GM03348 (cell line): ENCODE data around the gene AQP1.

Experiments
- DNase-seq: peaks from one replicate; pipeline ENCODE4 v3.0.0; 2012; ENCODE audit warnings: low spot score

The AQP1 gene

DNA sequence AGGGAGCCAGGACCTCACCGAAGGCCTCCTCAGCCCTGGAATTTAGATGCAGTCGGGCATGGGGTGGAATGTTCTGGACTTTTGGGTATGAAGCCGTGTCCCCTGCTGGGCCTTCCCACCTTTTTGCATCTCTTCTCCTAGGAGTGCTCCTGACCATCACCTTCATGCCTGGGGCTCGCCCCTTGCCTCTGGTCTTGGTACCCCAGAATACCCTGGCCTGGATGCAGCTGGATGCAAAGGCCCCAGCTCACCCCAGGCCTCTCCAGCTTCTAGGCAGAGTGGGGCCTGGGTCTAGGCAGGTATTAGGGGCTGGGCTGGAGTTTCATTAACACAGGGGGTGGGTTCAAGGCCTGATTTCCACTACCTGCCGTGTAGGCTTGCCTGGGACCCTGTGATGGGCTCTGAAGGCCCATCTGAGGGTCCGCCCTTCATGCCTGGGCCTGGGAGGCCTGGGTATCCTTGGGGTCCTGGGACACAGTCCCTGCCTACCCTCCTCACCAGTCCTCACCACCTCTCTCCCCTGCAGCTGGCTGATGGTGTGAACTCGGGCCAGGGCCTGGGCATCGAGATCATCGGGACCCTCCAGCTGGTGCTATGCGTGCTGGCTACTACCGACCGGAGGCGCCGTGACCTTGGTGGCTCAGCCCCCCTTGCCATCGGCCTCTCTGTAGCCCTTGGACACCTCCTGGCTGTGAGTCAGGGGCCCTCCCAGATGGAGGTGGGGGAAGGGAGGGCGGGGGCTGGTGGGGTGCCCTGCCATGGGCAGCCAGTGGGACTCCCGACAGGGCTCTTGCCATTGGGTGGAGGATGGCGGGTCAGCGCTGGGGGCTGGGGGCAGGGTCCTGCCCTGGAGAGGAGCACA is 10.1 kb downstream of the AQP1 start:
- DNase-seq: no peak

DNA sequence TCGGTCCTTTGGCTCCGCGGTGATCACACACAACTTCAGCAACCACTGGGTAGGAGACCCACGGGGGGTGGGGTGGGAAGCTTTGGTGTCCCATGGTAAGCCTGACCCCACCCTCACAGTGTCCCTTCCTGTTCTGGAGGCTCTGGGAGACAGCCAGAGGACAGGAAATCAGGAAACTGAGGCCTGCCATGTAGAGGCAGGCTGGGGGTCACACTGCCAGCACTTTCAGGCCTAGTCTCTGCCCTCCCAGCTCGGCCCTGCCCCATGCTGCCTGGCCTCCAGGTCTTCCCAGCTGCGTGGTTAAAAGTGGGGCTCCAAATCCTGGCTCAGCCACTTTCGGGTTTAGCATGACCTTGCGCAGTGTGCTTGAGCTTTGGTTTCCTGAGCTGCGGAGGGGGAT is 10.9 kb downstream of the AQP1 start:
- no peak for DNase-seq

DNA sequence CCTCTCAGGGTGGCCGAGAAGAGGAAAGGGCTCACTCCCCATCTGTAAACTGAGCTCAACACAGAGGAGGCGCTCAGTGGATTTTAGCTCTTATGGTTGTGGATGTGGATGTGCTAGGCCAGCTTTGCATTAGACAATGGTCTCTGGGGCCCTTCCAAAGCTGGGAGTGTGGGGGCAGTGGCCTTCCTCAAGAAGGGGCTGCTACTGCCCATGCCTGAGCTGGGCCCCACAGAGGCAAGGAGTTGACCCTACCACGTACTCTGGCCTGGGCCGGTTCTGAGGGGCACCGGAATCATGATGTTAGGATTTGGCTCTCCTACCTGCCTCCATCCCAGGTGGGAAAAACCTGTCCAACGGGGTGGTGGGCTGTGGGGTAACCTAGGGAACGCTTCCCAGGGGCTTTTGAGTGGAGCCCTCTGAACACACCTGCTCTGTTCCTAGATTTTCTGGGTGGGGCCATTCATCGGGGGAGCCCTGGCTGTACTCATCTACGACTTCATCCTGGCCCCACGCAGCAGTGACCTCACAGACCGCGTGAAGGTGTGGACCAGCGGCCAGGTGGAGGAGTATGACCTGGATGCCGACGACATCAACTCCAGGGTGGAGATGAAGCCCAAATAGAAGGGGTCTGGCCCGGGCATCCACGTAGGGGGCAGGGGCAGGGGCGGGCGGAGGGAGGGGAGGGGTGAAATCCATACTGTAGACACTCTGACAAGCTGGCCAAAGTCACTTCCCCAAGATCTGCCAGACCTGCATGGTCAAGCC is 11.5 kb downstream of the AQP1 start:
- DNase-seq: no peak

DNA sequence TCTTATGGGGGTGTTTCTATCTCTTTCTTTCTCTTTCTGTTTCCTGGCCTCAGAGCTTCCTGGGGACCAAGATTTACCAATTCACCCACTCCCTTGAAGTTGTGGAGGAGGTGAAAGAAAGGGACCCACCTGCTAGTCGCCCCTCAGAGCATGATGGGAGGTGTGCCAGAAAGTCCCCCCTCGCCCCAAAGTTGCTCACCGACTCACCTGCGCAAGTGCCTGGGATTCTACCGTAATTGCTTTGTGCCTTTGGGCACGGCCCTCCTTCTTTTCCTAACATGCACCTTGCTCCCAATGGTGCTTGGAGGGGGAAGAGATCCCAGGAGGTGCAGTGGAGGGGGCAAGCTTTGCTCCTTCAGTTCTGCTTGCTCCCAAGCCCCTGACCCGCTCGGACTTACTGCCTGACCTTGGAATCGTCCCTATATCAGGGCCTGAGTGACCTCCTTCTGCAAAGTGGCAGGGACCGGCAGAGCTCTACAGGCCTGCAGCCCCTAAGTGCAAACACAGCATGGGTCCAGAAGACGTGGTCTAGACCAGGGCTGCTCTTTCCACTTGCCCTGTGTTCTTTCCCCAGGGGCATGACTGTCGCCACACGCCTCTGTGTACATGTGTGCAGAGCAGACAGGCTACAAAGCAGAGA is 12.2 kb downstream of the AQP1 start:
- no peak for DNase-seq

- no peak for DNase-seq
These were observed 13.0 kb downstream of the AQP1 start for GRCh38 chr7:30924624-30925023.

GRCh38 chr7:30925117-30925516 is 13.5 kb downstream of the AQP1 start:
- no peak for DNase-seq

DNA sequence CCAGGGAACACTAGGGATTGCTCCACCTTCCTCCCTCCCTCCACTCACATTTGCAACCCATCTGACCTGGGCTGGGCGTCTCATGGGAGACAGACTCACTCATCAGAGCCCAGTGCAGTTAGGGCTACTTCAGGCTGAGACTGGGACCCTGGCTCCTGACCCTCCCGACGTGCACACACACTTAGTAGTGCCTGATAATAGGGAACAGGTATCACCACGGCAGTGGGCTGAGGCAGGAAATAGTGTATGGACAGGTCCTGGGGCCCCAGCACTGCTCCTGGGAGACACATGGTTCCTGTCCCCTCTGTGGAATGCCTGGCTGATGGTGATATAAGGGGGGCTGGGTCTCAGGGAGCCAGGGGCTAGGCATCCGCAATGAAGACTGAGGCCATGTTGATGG is 14.3 kb downstream of the AQP1 start:
- no peak for DNase-seq

- peak; percentile 3 for DNase-seq
These were observed 14.7 kb downstream of the AQP1 start for GRCh38 chr7:30926313-30926712.

- peak; percentile 2 for DNase-seq
These were observed 15.4 kb downstream of the AQP1 start for GRCh38 chr7:30927040-30927439.

DNA sequence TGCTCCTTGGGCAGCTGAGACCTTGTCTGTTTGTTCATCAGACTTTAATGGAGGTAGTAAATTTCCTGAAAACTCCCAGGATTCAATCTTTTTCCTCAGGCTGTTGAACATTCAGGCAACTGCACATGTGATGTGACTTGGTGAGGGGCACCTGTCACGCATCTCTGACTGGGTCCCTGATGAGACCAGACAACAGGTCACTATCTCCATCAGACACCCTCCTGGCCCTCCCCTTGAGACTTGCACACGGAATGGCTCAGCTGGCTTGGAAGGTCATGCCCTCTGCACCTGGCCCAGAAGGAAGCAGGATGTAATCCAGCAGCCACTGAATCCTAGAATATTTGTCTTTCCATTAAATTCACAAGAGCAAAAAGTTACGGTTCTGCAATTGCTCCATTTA is 15.9 kb downstream of the AQP1 start:
- no peak for DNase-seq

- DNase-seq: peak; percentile 1
These were observed 16.7 kb downstream of the AQP1 start for GRCh38 chr7:30928254-30928872.

- DNase-seq: peak; percentile 3
These were observed 18.0 kb downstream of the AQP1 start for GRCh38 chr7:30929686-30930085.

DNA sequence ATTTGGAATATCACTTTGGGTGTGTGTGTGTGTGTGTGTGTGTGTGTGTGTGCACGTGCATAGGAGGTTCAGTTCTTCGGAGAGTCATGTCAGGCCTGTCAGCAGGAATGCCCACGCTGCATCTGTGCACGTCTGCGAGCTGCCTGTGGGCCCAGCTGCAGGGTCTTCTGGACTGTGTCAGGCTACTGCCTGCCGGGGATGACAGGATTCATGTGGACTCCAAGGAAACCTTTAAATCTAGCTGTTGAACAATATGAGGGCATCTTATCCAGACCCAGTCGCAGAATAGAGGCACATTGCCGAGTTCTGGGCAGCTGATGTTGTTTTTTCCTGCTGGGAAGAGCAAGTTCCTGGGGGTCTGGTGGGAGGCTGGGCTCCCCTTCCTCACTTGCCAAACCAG is 19.0 kb downstream of the AQP1 start:
- DNase-seq: no peak

GRCh38 chr7:30931161-30931928 is 19.7 kb downstream of the AQP1 start:
- peak; percentile 92 for DNase-seq

DNA sequence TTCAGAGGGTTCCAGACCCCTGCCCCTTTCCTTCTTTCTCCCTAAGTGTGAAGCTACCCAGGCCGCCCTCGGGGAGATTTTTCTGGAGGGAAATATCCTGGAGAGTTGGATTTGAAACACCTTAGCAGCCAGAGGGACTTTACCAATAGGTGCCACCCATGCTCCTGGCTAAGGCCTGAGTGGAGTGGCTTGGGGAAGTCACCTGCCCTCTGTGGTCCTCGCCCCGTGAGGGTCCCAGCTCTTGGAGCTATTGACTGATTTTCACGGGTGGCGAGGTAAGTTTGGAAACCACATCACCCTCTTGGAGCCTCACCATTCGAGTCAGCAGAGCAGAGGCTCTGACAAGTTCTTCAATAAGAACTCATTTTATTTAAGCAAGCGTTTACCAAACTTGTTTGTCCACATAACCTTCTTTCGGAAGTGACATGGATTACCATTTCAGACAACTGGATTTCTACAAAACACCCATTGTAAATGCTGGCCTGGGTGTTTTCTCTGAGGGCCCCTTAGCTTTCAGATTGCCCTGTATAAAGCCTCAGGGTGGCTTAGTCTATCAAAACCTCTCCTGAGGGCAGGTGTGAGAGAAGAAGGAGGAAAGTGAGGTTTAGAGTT is 20.4 kb downstream of the AQP1 start:
- peak; percentile 5 for DNase-seq

GRCh38 chr7:30932562-30932961 is 20.9 kb downstream of the AQP1 start:
- peak; percentile 3 for DNase-seq

GRCh38 chr7:30933124-30933974 is 21.7 kb downstream of the AQP1 start:
- peak; percentile 1 for DNase-seq

DNA sequence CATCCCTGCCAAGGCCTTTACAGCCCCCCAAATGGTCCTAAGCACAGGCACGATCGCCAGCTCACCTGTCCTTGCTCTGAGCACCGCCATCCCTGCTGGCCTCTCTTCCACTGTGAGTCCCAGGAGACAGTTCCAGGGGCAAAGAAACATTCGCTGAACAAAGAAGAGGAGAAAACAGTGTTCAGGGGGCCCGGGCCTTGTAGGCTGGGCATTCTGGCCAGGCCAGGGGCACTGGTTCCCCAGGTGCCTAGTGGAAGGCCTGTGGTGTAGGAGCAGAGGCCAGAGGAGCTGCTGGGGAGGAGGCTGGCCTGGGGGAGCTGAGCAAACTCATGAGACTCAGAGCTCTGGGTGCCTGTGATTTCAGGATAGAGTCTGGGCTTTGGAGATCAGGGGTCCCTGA is 22.6 kb downstream of the AQP1 start:
- no peak for DNase-seq

- DNase-seq: peak; percentile 2
These were observed 23.3 kb downstream of the AQP1 start for GRCh38 chr7:30934732-30935568.

DNA sequence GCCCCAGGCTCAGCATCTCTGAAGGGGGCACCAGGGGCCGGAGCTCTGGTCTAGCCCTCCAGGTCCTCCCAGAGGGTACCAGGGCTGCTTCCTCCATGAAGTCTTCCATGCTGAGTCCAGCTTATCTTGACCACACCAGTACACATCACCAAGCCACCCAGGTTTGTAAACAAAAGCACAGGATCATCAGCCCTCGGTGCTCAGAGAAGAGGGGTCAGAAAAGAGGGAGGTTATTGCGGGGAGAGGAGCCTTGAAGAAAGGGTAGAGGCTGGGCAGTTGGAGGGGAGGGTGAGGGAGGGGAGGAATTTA is 23.9 kb downstream of the AQP1 start:
- DNase-seq: no peak
